Measurements from ENCODE around the gene PTPRD.

The PTPRD gene

GRCh38 chr9:8289681-8290080, 2323.1 kb downstream of the PTPRD start:
- DNase-seq: no peak

GRCh38 chr9:8287970-8288369, 2324.8 kb downstream of the PTPRD start:
- no peak for DNase-seq

- no peak for DNase-seq
Measured at GRCh38 chr9:8287501-8287900, 2325.3 kb downstream of the PTPRD start.

GRCh38 chr9:8284884-8285283, 2327.9 kb downstream of the PTPRD start:
- no peak for DNase-seq

- DNase-seq: no peak
Measured at GRCh38 chr9:8282535-8282934, 2330.3 kb downstream of the PTPRD start.

DNA sequence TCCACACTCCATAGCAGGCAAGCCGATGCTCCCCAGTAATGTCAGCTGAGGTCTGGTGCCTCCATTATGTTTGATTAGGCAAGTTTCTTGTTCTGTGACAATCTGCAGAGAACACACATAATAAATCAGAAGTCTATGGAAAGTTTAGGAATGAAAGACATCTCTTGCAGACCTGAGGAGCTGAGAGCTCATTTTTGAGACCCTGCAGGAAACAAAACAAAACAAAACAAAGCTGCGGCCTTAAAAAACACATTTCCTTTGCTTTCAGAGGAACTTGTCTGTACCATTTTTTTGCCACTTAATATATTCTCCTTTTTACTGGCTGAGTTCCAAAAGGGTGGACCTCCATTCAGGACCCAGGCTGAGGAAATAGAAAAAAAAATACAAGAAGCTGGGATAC, 2332.0 kb downstream of the PTPRD start:
- no peak for DNase-seq

DNA sequence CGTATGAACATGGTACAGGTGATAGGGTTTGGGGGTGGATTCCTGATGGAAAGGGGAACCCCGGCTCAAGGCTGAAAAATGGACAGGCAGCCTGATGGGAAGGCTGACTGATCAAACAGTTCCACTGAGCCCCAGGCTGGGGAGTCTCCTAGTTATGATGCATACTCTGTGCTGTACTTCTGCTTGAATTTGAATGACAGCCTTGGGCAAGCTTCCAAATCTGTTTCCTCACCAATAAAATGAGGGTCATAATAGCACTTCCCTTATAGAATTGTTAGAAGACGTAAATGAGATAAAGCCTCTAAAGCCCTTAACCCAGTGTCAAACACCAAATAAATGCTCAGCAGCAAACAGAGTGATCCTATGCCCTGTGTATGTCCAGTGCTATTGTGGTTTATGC, 2334.8 kb downstream of the PTPRD start:
- no peak for DNase-seq

DNA sequence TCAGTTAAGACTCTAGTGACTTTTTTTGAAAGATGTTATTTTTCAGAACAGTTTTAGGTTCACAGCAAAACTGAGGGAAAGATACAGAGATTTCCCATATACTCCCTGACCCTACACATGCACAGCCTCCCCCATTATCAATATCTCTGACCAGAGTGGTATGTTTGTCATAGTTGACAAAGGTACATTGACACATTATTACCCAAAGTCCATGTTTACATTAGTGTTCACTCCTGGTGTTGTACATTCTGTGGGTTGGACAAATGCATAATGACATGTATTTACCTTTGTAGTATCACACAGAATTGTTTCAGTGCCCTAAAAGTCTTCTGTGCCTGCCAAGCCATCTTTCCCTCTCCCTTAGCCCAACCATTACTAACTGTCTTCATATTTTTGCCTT, 2342.6 kb downstream of the PTPRD start:
- no peak for DNase-seq

DNA sequence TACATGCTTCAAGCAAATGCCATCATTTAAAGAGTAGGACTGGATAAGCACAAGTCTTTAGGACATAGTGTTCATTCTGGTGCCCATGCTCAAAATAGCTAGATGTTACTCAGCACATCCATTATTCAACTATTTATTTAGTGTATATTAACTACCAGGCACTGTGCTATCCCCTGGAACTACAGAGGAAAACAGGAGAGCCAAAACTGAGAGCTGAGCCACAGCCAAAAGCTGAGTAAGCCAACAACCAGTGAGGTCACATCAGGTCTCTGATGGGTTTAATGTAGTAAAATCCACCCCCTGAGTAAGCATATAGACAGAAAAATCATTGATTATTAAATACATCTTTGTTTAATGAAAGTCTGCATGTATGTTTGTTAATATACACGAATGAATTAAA, 2343.9 kb downstream of the PTPRD start:
- DNase-seq: no peak

DNA sequence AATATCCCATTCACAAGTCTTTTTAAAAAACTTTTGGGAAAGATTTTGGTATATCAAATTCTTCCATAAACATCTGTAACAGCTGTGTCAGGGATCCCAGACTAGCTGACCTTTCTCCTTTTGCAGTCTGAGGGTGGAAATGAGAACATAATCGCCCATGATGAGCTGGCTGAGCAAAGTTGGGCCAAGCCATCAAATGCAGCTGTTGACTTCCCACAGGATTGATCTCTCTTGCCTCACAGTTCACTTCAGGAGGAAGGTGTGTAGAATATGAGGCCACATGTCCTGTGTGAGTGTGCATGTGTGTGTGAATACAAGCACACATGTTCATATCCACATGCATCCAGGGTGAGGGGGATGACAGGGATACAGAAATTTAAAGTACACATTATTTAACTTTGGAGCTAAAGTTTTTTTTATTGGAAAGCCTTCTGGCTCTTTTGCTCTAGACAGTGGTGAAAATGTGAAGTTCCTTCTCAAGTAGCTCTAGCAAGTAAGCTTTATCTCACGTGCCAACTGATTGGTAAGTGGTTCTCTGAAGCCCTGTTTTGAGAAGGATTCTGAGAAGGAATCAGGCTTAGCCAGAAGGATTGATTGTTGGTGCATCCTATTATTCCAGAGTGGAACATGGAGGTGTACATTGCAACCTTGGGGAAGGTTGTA, 2344.5 kb downstream of the PTPRD start:
- DNase-seq: no peak

DNA sequence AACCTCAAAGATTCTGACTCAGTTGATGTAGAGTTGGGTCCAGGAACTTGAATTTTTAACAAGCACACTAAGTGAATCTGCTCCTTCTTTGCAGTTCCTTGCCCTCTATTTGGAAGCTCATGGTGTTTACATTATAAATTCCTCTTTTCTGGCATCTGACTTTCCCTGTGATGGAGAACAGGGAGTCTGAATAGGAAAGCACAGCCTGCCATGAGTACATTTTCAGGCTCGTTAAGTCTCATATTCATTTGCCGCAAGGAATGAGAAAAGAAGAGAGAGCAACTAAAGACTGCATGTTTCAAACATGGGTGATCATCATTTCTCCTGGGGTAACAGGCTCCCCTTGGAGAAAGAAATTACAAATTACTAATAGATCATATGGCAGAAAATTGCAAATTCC, 2345.2 kb downstream of the PTPRD start:
- DNase-seq: no peak

- DNase-seq: no peak
Measured at GRCh38 chr9:8266861-8267260, 2345.9 kb downstream of the PTPRD start.

DNA sequence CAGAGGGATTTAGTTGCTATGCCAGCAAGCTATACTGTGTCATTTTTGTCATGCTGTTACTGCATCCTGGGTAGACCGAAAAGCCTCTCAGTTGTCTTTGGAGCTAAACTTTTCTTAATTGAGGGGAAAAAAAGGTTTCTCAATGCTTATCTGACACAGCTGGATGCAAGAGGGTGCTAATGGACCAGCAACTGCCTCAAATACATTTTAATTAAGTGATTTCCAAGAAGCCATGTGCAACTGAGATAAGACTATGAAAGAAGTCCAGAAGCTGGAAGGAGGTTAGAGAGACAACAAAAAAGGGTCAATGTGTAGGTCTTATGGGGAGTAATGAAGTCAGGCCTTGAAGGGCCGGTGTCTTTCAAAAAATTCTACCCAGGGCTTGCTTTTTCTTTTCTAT, 2347.5 kb downstream of the PTPRD start:
- DNase-seq: no peak

All from nucleus accumbens (tissue), 56 donors.